Activated T-cell treated with anti-CD3 and anti-CD28 coated beads, Interleukin-2, amount 50 U/mL, for 24 hours (primary cell): ENCODE measurements around the gene PAGR1.
"Not testable (repeated sequence)": the region's sequence is repeated elsewhere in the genome, so short reads cannot be mapped to it uniquely, and the experiment has no call there.

Source experiments
- DNase-seq: peaks from one replicate; pipeline ENCODE4 v3.0.0-alpha.2; 2020
- H3K27ac Mint-ChIP-seq: 2 replicates; pipeline ENCODE4 v1.8.0; 2020; ENCODE audit warnings: mild to moderate bottlenecking, mixed read lengths
- H3K27me3 Mint-ChIP-seq: 2 replicates; pipeline ENCODE4 v1.8.0; 2020; ENCODE audit warnings: mixed read lengths
- H3K36me3 Mint-ChIP-seq: 2 replicates; pipeline ENCODE4 v1.8.0; 2020; ENCODE audit warnings: low read depth, mixed read lengths
- H3K4me1 Mint-ChIP-seq: 2 replicates; pipeline ENCODE4 v1.8.0; 2020; ENCODE audit warnings: low read depth, mixed read lengths
- H3K4me3 Mint-ChIP-seq: 2 replicates; pipeline ENCODE4 v1.8.0; 2020; ENCODE audit warnings: mild to moderate bottlenecking, moderate library complexity, mixed read lengths
- H3K9me3 Mint-ChIP-seq: 2 replicates; pipeline ENCODE4 v1.8.0; 2020; ENCODE audit warnings: mixed read lengths

Gene PAGR1

GRCh38 chr16:29787155-29787554, 28.8 kb upstream of the PAGR1 start:
- H3K27ac Mint-ChIP-seq, H3K9me3 Mint-ChIP-seq, DNase-seq, H3K4me3 Mint-ChIP-seq, H3K27me3 Mint-ChIP-seq: not testable (repeated sequence)
- peaks cover 40% of the 10 kb centered on the region for H3K4me1 Mint-ChIP-seq
- H3K36me3 Mint-ChIP-seq: peaks cover 20% of the 10 kb centered on the region

- peak overlapping the region; percentile 100 for H3K4me3 Mint-ChIP-seq
- no peaks in the 10 kb centered on the region for H3K9me3 Mint-ChIP-seq
- no peak for DNase-seq
- no peaks in the 10 kb centered on the region for H3K27me3 Mint-ChIP-seq
- H3K4me1 Mint-ChIP-seq: peaks cover 44% of the 10 kb centered on the region
- H3K27ac Mint-ChIP-seq: peak overlapping the region; percentile 99
- H3K36me3 Mint-ChIP-seq: peaks cover 43% of the 10 kb centered on the region
These were observed 26.2 kb upstream of the PAGR1 start for GRCh38 chr16:29789775-29790182.

GRCh38 chr16:29790183-29790948, 25.6 kb upstream of the PAGR1 start, which contains the start of gene KIF22:
Gene KIF22, plus strand, starts transcription at chr16:29790751. Its CDS starts 9 bp downstream, at chr16:29790760.
- H3K4me3 Mint-ChIP-seq: peak within 1 kb of the TSS; percentile 100
- H3K4me1 Mint-ChIP-seq: peaks cover 42% of the 10 kb centered on the region
- no peaks in the 10 kb centered on the region for H3K27me3 Mint-ChIP-seq
- H3K9me3 Mint-ChIP-seq: no peaks in the 10 kb centered on the region
- H3K27ac Mint-ChIP-seq: peak within 1 kb of the TSS; percentile 99
- DNase-seq: peak; percentile 100
- peaks cover 49% of the 10 kb centered on the region for H3K36me3 Mint-ChIP-seq

GRCh38 chr16:29790949-29791844, 24.8 kb upstream of the PAGR1 start:
- Mint-ChIP-seq H3K4me3 (peak overlapping the region; percentile 100), H3K4me1 (peaks cover 38% of the 10 kb centered on the region)

GRCh38 chr16:29791845-29792807, 23.8 kb upstream of the PAGR1 start:
- Mint-ChIP-seq H3K4me3 (peak overlapping the region; percentile 100), H3K27ac (peak overlapping the region; percentile 99), H3K4me1 (peaks cover 38% of the 10 kb centered on the region), H3K36me3 (peaks cover 67% of the 10 kb centered on the region), H3K9me3 (no peaks in the 10 kb centered on the region), H3K27me3 (no peaks in the 10 kb centered on the region)
- no peak for DNase-seq

More at GRCh38 chr16:29790949-29791844, 24.8 kb upstream of the PAGR1 start:
- Mint-ChIP-seq H3K36me3 (peaks cover 57% of the 10 kb centered on the region), H3K27me3 (no peaks in the 10 kb centered on the region), H3K27ac (peak overlapping the region; percentile 99), H3K9me3 (no peaks in the 10 kb centered on the region)
- no peak for DNase-seq

- peaks cover 77% of the 10 kb centered on the region for H3K36me3 Mint-ChIP-seq
These were observed 22.8 kb upstream of the PAGR1 start for GRCh38 chr16:29793153-29793552.

GRCh38 chr16:29794231-29794710, 21.7 kb upstream of the PAGR1 start:
- Mint-ChIP-seq H3K4me1 (peaks cover 35% of the 10 kb centered on the region), H3K27me3 (no peaks in the 10 kb centered on the region), H3K27ac (no peak overlapping the region), H3K9me3 (no peaks in the 10 kb centered on the region), H3K4me3 (no peak overlapping the region), H3K36me3 (peaks cover 88% of the 10 kb centered on the region)
- no peak for DNase-seq

More at GRCh38 chr16:29793153-29793552, 22.8 kb upstream of the PAGR1 start:
- H3K4me3 Mint-ChIP-seq: peak overlapping the region; percentile 100
- peaks cover 38% of the 10 kb centered on the region for H3K4me1 Mint-ChIP-seq
- H3K27ac Mint-ChIP-seq: peak overlapping the region; percentile 38
- not testable (repeated sequence) for DNase-seq, H3K27me3 Mint-ChIP-seq, H3K9me3 Mint-ChIP-seq

- Mint-ChIP-seq H3K9me3 (no peaks in the 10 kb centered on the region), H3K4me3 (no peak overlapping the region), H3K27me3 (no peaks in the 10 kb centered on the region), H3K4me1 (peaks cover 19% of the 10 kb centered on the region), H3K36me3 (peaks cover 76% of the 10 kb centered on the region), H3K27ac (peak overlapping the region; percentile 74)
- no peak for DNase-seq
These were observed 13.5 kb upstream of the PAGR1 start for GRCh38 chr16:29802416-29802935.

GRCh38 chr16:29804020-29804419, 11.9 kb upstream of the PAGR1 start:
- Mint-ChIP-seq H3K27ac (peak overlapping the region; percentile 99), H3K4me3 (peak overlapping the region; percentile 91), H3K36me3 (peaks cover 76% of the 10 kb centered on the region), H3K27me3 (no peaks in the 10 kb centered on the region), H3K9me3 (no peaks in the 10 kb centered on the region), H3K4me1 (peaks cover 29% of the 10 kb centered on the region)
- no peak for DNase-seq

GRCh38 chr16:29804455-29805231, 11.3 kb upstream of the PAGR1 start:
- peak; percentile 59 for DNase-seq
- Mint-ChIP-seq H3K27me3 (no peaks in the 10 kb centered on the region), H3K27ac (peak overlapping the region; percentile 99), H3K36me3 (peaks cover 75% of the 10 kb centered on the region), H3K9me3 (no peaks in the 10 kb centered on the region), H3K4me1 (peaks cover 31% of the 10 kb centered on the region), H3K4me3 (peak overlapping the region; percentile 91)

- Mint-ChIP-seq H3K4me1 (peaks cover 39% of the 10 kb centered on the region), H3K27ac (peak overlapping the region; percentile 99), H3K27me3 (no peaks in the 10 kb centered on the region), H3K36me3 (peaks cover 76% of the 10 kb centered on the region), H3K9me3 (no peaks in the 10 kb centered on the region), H3K4me3 (peak overlapping the region; percentile 91)
- peak; percentile 98 for DNase-seq
These were observed 10.5 kb upstream of the PAGR1 start for GRCh38 chr16:29805232-29806098.

- Mint-ChIP-seq H3K4me1 (peaks cover 46% of the 10 kb centered on the region), H3K4me3 (peak within 1 kb of the TSS; percentile 98), H3K36me3 (peaks cover 76% of the 10 kb centered on the region), H3K27me3 (no peaks in the 10 kb centered on the region), H3K27ac (peak within 1 kb of the TSS; percentile 99), H3K9me3 (no peaks in the 10 kb centered on the region)
- DNase-seq: no peak
These were observed 9.8 kb upstream of the PAGR1 start, which contains the start of gene MAZ for GRCh38 chr16:29806099-29806579. Gene MAZ, plus strand, starts transcription at chr16:29806529. Its CDS starts 173 bp downstream, at chr16:29806702.
